ENCODE data around the gene PARD6B.

PARD6B gene

GRCh38 chr20:50731055-50731929 lies at the start of gene PARD6B:
TSS of gene PARD6B (plus strand) at chr20:50731580. CDS start at chr20:50731787, 207 bp downstream.
- peak within 1 kb of the TSS; percentile 81 for H3K4me3 ChIP-seq (ENCODE audit: low read length, poor library complexity, severe bottlenecking)
- no peaks in the 10 kb centered on the region for H3K36me3 ChIP-seq (ENCODE audit: insufficient read depth, low read length)
- H3K9me2 ChIP-seq (replicated peaks; ENCODE audit: low read depth, low read length) = no peaks in the 10 kb centered on the region
- H3K9ac ChIP-seq (ENCODE audit: low read depth, low read length, poor library complexity, severe bottlenecking) = peak within 1 kb of the TSS; percentile 70
- peaks cover 20% of the 10 kb centered on the region for H3K4me1 ChIP-seq (ENCODE audit: insufficient read depth, low read length, poor library complexity, severe bottlenecking)
- H2AFZ ChIP-seq (ENCODE audit: low read length) = peak within 1 kb of the TSS; percentile 99
- H4K20me1 ChIP-seq (ENCODE audit: insufficient read depth, low read length, poor library complexity, severe bottlenecking) = peaks cover 6% of the 10 kb centered on the region
- no peak for TF ChIP-seq CTCF (conservative IDR thresholded peaks at IDR 0.05; ENCODE audit: low read length)
- no peak for TF ChIP-seq EZH2phosphoT487 (IDR thresholded peaks at IDR 0.05; ENCODE audit: borderline replicate concordance)
- H3K27me3 ChIP-seq (ENCODE audit: insufficient read depth, low read length, poor library complexity, severe bottlenecking) = no peaks in the 10 kb centered on the region
- H3F3A ChIP-seq (ENCODE audit: low read depth) = no peaks in the 10 kb centered on the region
- peaks cover 17% of the 10 kb centered on the region; the same call in 1 of the 2 replicates for H3K79me2 ChIP-seq (ENCODE audit: insufficient read depth, low read length)
- peak within 1 kb of the TSS; percentile 90 for H3K4me2 ChIP-seq (ENCODE audit: low read depth, low read length, poor library complexity, severe bottlenecking)
- H3K9me3 ChIP-seq (ENCODE audit: insufficient read depth, low read depth, low read length) = no peaks in the 10 kb centered on the region

- no peak overlapping the region for H2AFZ ChIP-seq (ENCODE audit: low read length)
- no peak overlapping the region for H3K4me2 ChIP-seq (ENCODE audit: low read depth, low read length, poor library complexity, severe bottlenecking)
- no peaks in the 10 kb centered on the region for H3K79me2 ChIP-seq (ENCODE audit: insufficient read depth, low read length)
- H3F3A ChIP-seq (ENCODE audit: low read depth) = no peaks in the 10 kb centered on the region
- H3K4me3 ChIP-seq (ENCODE audit: low read length, poor library complexity, severe bottlenecking) = no peak overlapping the region
- H3K4me1 ChIP-seq (ENCODE audit: insufficient read depth, low read length, poor library complexity, severe bottlenecking) = no peaks in the 10 kb centered on the region
- H3K9me2 ChIP-seq (replicated peaks; ENCODE audit: low read depth, low read length) = no peaks in the 10 kb centered on the region
- H3K36me3 ChIP-seq (ENCODE audit: insufficient read depth, low read length) = no peaks in the 10 kb centered on the region
- TF ChIP-seq EZH2phosphoT487 (IDR thresholded peaks at IDR 0.05; ENCODE audit: borderline replicate concordance) (no peak), CTCF (conservative IDR thresholded peaks at IDR 0.05; ENCODE audit: low read length) (no peak)
- no peak overlapping the region for H3K9ac ChIP-seq (ENCODE audit: low read depth, low read length, poor library complexity, severe bottlenecking)
- no peaks in the 10 kb centered on the region for H4K20me1 ChIP-seq (ENCODE audit: insufficient read depth, low read length, poor library complexity, severe bottlenecking)
- H3K9me3 ChIP-seq (ENCODE audit: insufficient read depth, low read depth, low read length) = no peaks in the 10 kb centered on the region
- H3K27me3 ChIP-seq (ENCODE audit: insufficient read depth, low read length, poor library complexity, severe bottlenecking) = no peaks in the 10 kb centered on the region
Measured at GRCh38 chr20:50682065-50682464, 49.3 kb upstream of the PARD6B start.

GRCh38 chr20:50682947-50683530 lies 48.3 kb upstream of the PARD6B start:
- Histone ChIP-seq H3K27me3 (ENCODE audit: insufficient read depth, low read length, poor library complexity, severe bottlenecking) (no peaks in the 10 kb centered on the region), H2AFZ (ENCODE audit: low read length) (no peak overlapping the region), H3K4me1 (ENCODE audit: insufficient read depth, low read length, poor library complexity, severe bottlenecking) (no peaks in the 10 kb centered on the region), H3K9ac (ENCODE audit: low read depth, low read length, poor library complexity, severe bottlenecking) (no peak overlapping the region), H3K4me2 (ENCODE audit: low read depth, low read length, poor library complexity, severe bottlenecking) (no peak overlapping the region), H3K9me2 (replicated peaks; ENCODE audit: low read depth, low read length) (no peaks in the 10 kb centered on the region), H3K79me2 (ENCODE audit: insufficient read depth, low read length) (no peaks in the 10 kb centered on the region), H3K4me3 (ENCODE audit: low read length, poor library complexity, severe bottlenecking) (no peak overlapping the region), H3K36me3 (ENCODE audit: insufficient read depth, low read length) (no peaks in the 10 kb centered on the region), H3F3A (ENCODE audit: low read depth) (no peaks in the 10 kb centered on the region), H4K20me1 (ENCODE audit: insufficient read depth, low read length, poor library complexity, severe bottlenecking) (no peaks in the 10 kb centered on the region), H3K9me3 (ENCODE audit: insufficient read depth, low read depth, low read length) (no peaks in the 10 kb centered on the region)
- TF ChIP-seq EZH2phosphoT487 (IDR thresholded peaks at IDR 0.05; ENCODE audit: borderline replicate concordance) = no peak
- no peak for TF ChIP-seq CTCF (conservative IDR thresholded peaks at IDR 0.05; ENCODE audit: low read length)

Data from Loucy (cell line).